Left lung (tissue), 10 donors: ENCODE measurements around the gene CHRNB2. TPM values are rescaled to one million over a fixed set of nuclear protein-coding genes. Genes with fewer than 3 reads are reported as not detected.

Experiments used
- ATAC-seq: fragments of 200-7000 bp; cut with Tn5 transposase; one replicate; pipeline ENCODE4 v1.9.1; 2020; ENCODE audit warnings: moderate library complexity
- DNase-seq, 4 donors: peaks; one replicate each; pipeline ENCODE4 v3.0.0-alpha.2; 2013 to 2020
- H3K27ac ChIP-seq, 2 donors: fragments of 200-600 bp; sonication (generic) in 1 of 2; one replicate each; pipeline versions ENCODE4 v1.5.0 to v1.8.0; 2020 to 2021
- H3K27me3 ChIP-seq, 2 donors: fragments of 200-600 bp; sonication (generic) in 1 of 2; one replicate each; pipeline versions ENCODE4 v1.5.0 to v1.8.0; 2020 to 2021
- H3K36me3 ChIP-seq, 2 donors: fragments of 200-600 bp; sonication (generic) in 1 of 2; one replicate each; pipeline versions ENCODE4 v1.5.0 to v1.8.0; 2020 to 2021
- H3K4me1 ChIP-seq, 2 donors: fragments of 200-600 bp; one replicate each; pipeline ENCODE4 v1.8.0; 2021
- H3K4me3 ChIP-seq, 2 donors: fragments of 200-600 bp; sonication (generic) in 1 of 2; one replicate each; pipeline versions ENCODE4 v1.5.0 to v1.8.0; 2020 to 2021; ENCODE audit warnings: mild to moderate bottlenecking in 1 of 2
- H3K9me3 ChIP-seq, 2 donors: fragments of 200-600 bp; sonication (generic) in 1 of 2; one replicate each; pipeline versions ENCODE4 v1.5.0 to v1.8.0; 2020 to 2021
- CTCF ChIP-seq, 2 donors: fragments of 200-600 bp; sonication (generic) in 1 of 2; IDR thresholded peaks; one replicate each; pipeline versions ENCODE4 v1.5.0 to v1.8.0; 2021; ENCODE audit warnings: antibody characterized with exemption in 2 of 2
- intact Hi-C, 2 donors: fragments of 100-400 bp; cut with DNase I; formaldehyde crosslinking; loops; one replicate each; pipeline versions ENCODE4 v1.11.2 to v1.14.2; 2022
- polyA plus RNA-seq, 6 donors: library from polyadenylated mRNA; unstranded; fragments of 120-200 nt; gene quantifications; one replicate each; pipeline ENCODE4 v1.2.1, GENCODE V29; 2013; ENCODE audit not compliant: insufficient read length in 6 of 6
- total RNA-seq, 2 donors: library from RNA; stranded (reverse); fragmentation: NEBNext Ultra II Directional; extraction: Animal tissue kit (Norgen Biotek cat#: 25700); gene quantifications; one replicate each; pipeline ENCODE4 v1.2.1, GENCODE V29; 2021
- donor health status: DM: no; HTN: yes; CAD: no.
- donor health status: DM: no; HTN: no; CAD: no.

The CHRNB2 gene
- total and polyA plus RNA-seq, 8 donors = 0.09 to 1.8 (median 0.57) TPM; not detected in 1

- Histone ChIP-seq H3K27ac (no peak overlapping the region), H3K27me3 (no peaks in the 10 kb centered on the region), H3K36me3 (no peaks in the 10 kb centered on the region), H3K9me3 (no peaks in the 10 kb centered on the region), H3K4me3 (no peak overlapping the region), H3K4me1 (peaks cover 0 to 4% of the 10 kb centered on the region in 2 donors)
- no peak for TF ChIP-seq CTCF (IDR thresholded peaks at IDR 0.05)
- DNase-seq (no peak), ATAC-seq (peak; percentile 74)
- intact Hi-C loops = loop anchor here in 1 of 2 donors (10.0 kb wide), 1 partner anchor 55 kb away; no protein-coding TSS in a partner anchor
Observed at GRCh38 chr1:154539486-154540483, 27.8 kb upstream of the CHRNB2 start.

- Histone ChIP-seq H3K36me3 (no peaks in the 10 kb centered on the region), H3K27me3 (no peaks in the 10 kb centered on the region), H3K9me3 (no peaks in the 10 kb centered on the region), H3K4me1 (peaks cover 0 to 4% of the 10 kb centered on the region in 2 donors), H3K27ac (no peak overlapping the region), H3K4me3 (no peak overlapping the region)
- ATAC-seq = no peak
- no peak for TF ChIP-seq CTCF (IDR thresholded peaks at IDR 0.05)
- intact Hi-C loops = loop anchor here in 1 of 2 donors (10.0 kb wide), 1 partner anchor 56 kb away; no protein-coding TSS in a partner anchor
- DNase-seq = no peak
Observed at GRCh38 chr1:154541231-154541630, 26.3 kb upstream of the CHRNB2 start.

GRCh38 chr1:154546264-154547063, 21.1 kb upstream of the CHRNB2 start:
- peak; percentile 73 to 87 for TF ChIP-seq CTCF (IDR thresholded peaks at IDR 0.05)
- Histone ChIP-seq H3K4me1 (peaks cover 0 to 13% of the 10 kb centered on the region in 2 donors), H3K9me3 (no peaks in the 10 kb centered on the region), H3K27ac (no peak overlapping the region), H3K36me3 (peaks cover 0 to 35% of the 10 kb centered on the region in 2 donors), H3K27me3 (no peaks in the 10 kb centered on the region), H3K4me3 (no peak overlapping the region)
- peak in 3 of 4 donors; percentile 42 to 79 (median 60) for DNase-seq
- peak; percentile 96 for ATAC-seq
- intact Hi-C loops = loop anchor here (5.0 to 10.0 kb wide), 2 partner anchors 62 to 64 kb away; no protein-coding TSS in a partner anchor

GRCh38 chr1:154547105-154547732, 20.4 kb upstream of the CHRNB2 start:
- TF ChIP-seq CTCF (IDR thresholded peaks at IDR 0.05) = no peak
- ATAC-seq (no peak), DNase-seq (no peak)
- intact Hi-C loops = loop anchor here (5.0 to 10.0 kb wide), 2 partner anchors 62 to 65 kb away; no protein-coding TSS in a partner anchor
- H3K9me3 ChIP-seq = no peaks in the 10 kb centered on the region
- no peak overlapping the region for H3K4me3 ChIP-seq
- peaks cover 0 to 42% of the 10 kb centered on the region in 2 donors for H3K36me3 ChIP-seq
- H3K27me3 ChIP-seq = no peaks in the 10 kb centered on the region
- H3K27ac ChIP-seq = no peak overlapping the region
- peaks cover 0 to 13% of the 10 kb centered on the region in 2 donors for H3K4me1 ChIP-seq
